Activated CD4-positive, alpha-beta T cell treated with anti-CD3 and anti-CD28 coated beads for 1 hour (primary cell): ENCODE results near the gene HIGD2A.

Experiments
- DNase-seq: peaks from one replicate; pipeline ENCODE4 v3.0.0-alpha.2; 2020

Gene HIGD2A

GRCh38 chr5:176369934-176370711, 18.4 kb upstream of the HIGD2A start:
- DNase-seq, result no peak

- no peak for DNase-seq
Observed at GRCh38 chr5:176371621-176372539, 16.7 kb upstream of the HIGD2A start.

- no peak for DNase-seq
Observed at GRCh38 chr5:176373100-176373818, 15.3 kb upstream of the HIGD2A start.

GRCh38 chr5:176379881-176380280, 8.7 kb upstream of the HIGD2A start:
- no peak for DNase-seq

GRCh38 chr5:176381423-176381822, 7.1 kb upstream of the HIGD2A start:
- no peak for DNase-seq

GRCh38 chr5:176381979-176382378, 6.6 kb upstream of the HIGD2A start:
- no peak for DNase-seq

- no peak for DNase-seq
Observed at GRCh38 chr5:176382721-176383120, 5.8 kb upstream of the HIGD2A start.

GRCh38 chr5:176383248-176383905, 5.2 kb upstream of the HIGD2A start:
- DNase-seq, result no peak

- no peak for DNase-seq
Observed at GRCh38 chr5:176383961-176384360, 4.6 kb upstream of the HIGD2A start.

- DNase-seq, result no peak
Observed at GRCh38 chr5:176384366-176384930, 4.1 kb upstream of the HIGD2A start.

- DNase-seq, result no peak
Observed at GRCh38 chr5:176384991-176385390, 3.6 kb upstream of the HIGD2A start.

- no peak for DNase-seq
Observed at GRCh38 chr5:176386491-176386890, 2.1 kb upstream of the HIGD2A start.

GRCh38 chr5:176387384-176387925, 1.1 kb upstream of the HIGD2A start:
- DNase-seq, result no peak

- DNase-seq, result no peak
Observed at GRCh38 chr5:176388003-176388443, 528 bp upstream of the HIGD2A start.

- no peak for DNase-seq
Observed at GRCh38 chr5:176389135-176390123, 878 bp downstream of the HIGD2A start.

- DNase-seq, result no peak
Observed at GRCh38 chr5:176391479-176391878, 2.9 kb downstream of the HIGD2A start.

- no peak for DNase-seq
Observed at GRCh38 chr5:176391999-176392398, 3.4 kb downstream of the HIGD2A start.

- no peak for DNase-seq
Observed at GRCh38 chr5:176392526-176392925, 4.0 kb downstream of the HIGD2A start.

GRCh38 chr5:176394096-176394495, 5.5 kb downstream of the HIGD2A start:
- no peak for DNase-seq

GRCh38 chr5:176394881-176395675, 6.5 kb downstream of the HIGD2A start:
- DNase-seq, result no peak
